CD4-positive, alpha-beta T cell treated with Interferon gamma for 1 hour (primary cell): ENCODE results near the gene CHST12.
A peak's percentile ranks its signal among the peaks of the same experiment; 100 is the strongest.
"Not testable (repeated sequence)": the region's sequence is repeated elsewhere in the genome, so short reads cannot be mapped to it uniquely, and the experiment has no call there.

Experiments used
- DNase-seq: peaks from one replicate; pipeline ENCODE4 v3.0.0-alpha.2; 2020

Gene CHST12

GRCh38 chr7:2403014-2403717 lies at the start of gene CHST12:
Gene CHST12 (plus strand): TSS chr7:2403611. CDS start chr7:2432640, 29,029 bp downstream.
- peak; percentile 95 for DNase-seq

- peak; percentile 89 for DNase-seq
These were observed 49.5 kb upstream of the CHST12 start for GRCh38 chr7:2353936-2354185.

GRCh38 chr7:2354186-2354938 lies 49.0 kb upstream of the CHST12 start, which contains the start of gene EIF3B:
Gene EIF3B (plus strand): TSS chr7:2354827. CDS start chr7:2354922, 95 bp downstream.
- DNase-seq = peak; percentile 87

GRCh38 chr7:2354939-2355704 lies 48.3 kb upstream of the CHST12 start:
- no peak for DNase-seq

GRCh38 chr7:2355705-2356008 lies 47.8 kb upstream of the CHST12 start:
- no peak for DNase-seq

- no peak for DNase-seq
These were observed 46.2 kb upstream of the CHST12 start for GRCh38 chr7:2357165-2357564.

- no peak for DNase-seq
These were observed 45.8 kb upstream of the CHST12 start for GRCh38 chr7:2357571-2357970.

- no peak for DNase-seq
These were observed 44.4 kb upstream of the CHST12 start for GRCh38 chr7:2358968-2359527.

GRCh38 chr7:2359610-2360009 lies 43.8 kb upstream of the CHST12 start:
- DNase-seq = no peak

- DNase-seq = no peak
These were observed 42.6 kb upstream of the CHST12 start for GRCh38 chr7:2360796-2361195.

GRCh38 chr7:2362385-2363088 lies 40.9 kb upstream of the CHST12 start:
- no peak for DNase-seq

- no peak for DNase-seq
These were observed 34.3 kb upstream of the CHST12 start for GRCh38 chr7:2369139-2369538.

- no peak for DNase-seq
These were observed 32.1 kb upstream of the CHST12 start for GRCh38 chr7:2371329-2371728.

GRCh38 chr7:2372724-2373123 lies 30.7 kb upstream of the CHST12 start:
- no peak for DNase-seq

- no peak for DNase-seq
These were observed 30.3 kb upstream of the CHST12 start for GRCh38 chr7:2373124-2373556.

GRCh38 chr7:2373646-2374045 lies 29.8 kb upstream of the CHST12 start:
- no peak for DNase-seq

GRCh38 chr7:2374401-2374800 lies 29.0 kb upstream of the CHST12 start:
- DNase-seq = no peak

GRCh38 chr7:2374830-2375728 lies 28.3 kb upstream of the CHST12 start:
- no peak for DNase-seq

- DNase-seq = no peak
These were observed 26.9 kb upstream of the CHST12 start for GRCh38 chr7:2376351-2377154.

GRCh38 chr7:2377492-2377891 lies 25.9 kb upstream of the CHST12 start:
- DNase-seq = not testable (repeated sequence)

- not testable (repeated sequence) for DNase-seq
These were observed 25.3 kb upstream of the CHST12 start for GRCh38 chr7:2378125-2378524.
